Measurements from ENCODE around the gene NFYB.

NFYB gene

DNA sequence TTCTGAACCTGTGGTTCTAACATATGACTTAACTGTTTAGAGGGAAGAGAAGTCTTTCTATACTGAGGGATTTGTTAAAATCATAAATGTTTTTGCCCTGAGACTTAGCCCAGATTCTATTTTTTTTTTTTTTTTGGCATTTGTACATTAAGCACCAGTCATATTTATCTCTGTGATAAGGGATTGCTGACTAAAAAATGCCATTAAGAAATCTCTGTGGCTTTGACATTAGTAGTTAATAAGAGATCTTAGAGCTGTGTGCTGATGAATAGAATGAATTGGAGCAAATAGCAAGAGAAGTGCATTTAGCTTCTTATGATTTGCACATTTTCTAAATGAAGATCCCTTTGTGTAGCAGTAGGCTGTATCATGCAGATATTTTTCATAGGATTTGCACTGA, 32.5 kb downstream of the NFYB start:
- no peak for DNase-seq (ENCODE audit: low read depth)
- no peak overlapping the region for H3K4me3 ChIP-seq (ENCODE audit: low read depth, low read length)
- no peak for TF ChIP-seq CTCF (conservative IDR thresholded peaks at IDR 0.05; ENCODE audit: low read depth, low read length)

GRCh38 chr12:104097954-104098353, 40.1 kb downstream of the NFYB start:
- no peak overlapping the region for H3K4me3 ChIP-seq (ENCODE audit: low read depth, low read length)
- DNase-seq (ENCODE audit: low read depth): no peak
- TF ChIP-seq CTCF (conservative IDR thresholded peaks at IDR 0.05; ENCODE audit: low read depth, low read length): no peak

GRCh38 chr12:104095289-104095688, 42.7 kb downstream of the NFYB start:
- no peak for DNase-seq (ENCODE audit: low read depth)
- TF ChIP-seq CTCF (conservative IDR thresholded peaks at IDR 0.05; ENCODE audit: low read depth, low read length): no peak
- no peak overlapping the region for H3K4me3 ChIP-seq (ENCODE audit: low read depth, low read length)

GRCh38 chr12:104094284-104094683, 43.7 kb downstream of the NFYB start:
- peak; percentile 60 for DNase-seq (ENCODE audit: low read depth)
- no peak overlapping the region for H3K4me3 ChIP-seq (ENCODE audit: low read depth, low read length)
- TF ChIP-seq CTCF (conservative IDR thresholded peaks at IDR 0.05; ENCODE audit: low read depth, low read length): no peak

DNA sequence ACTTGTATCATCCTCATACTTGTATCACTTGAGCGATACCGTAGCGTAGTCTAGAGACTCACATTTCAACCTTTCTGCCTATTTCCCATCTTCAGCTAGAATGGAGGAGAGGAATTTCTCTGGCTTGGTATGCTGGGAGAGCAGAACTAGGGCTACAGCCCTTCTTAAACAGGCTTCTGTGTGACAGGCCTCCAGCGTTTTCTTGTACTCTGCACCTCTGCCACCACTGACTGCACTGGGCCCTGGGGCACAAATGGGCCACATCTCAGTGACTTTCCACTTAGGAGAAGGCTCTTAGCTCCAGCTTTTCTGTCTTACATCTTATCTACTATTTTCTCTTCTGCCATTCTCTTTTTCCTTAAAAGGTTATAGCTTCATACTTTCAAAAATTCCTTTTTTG, 46.9 kb downstream of the NFYB start:
- TF ChIP-seq CTCF (conservative IDR thresholded peaks at IDR 0.05; ENCODE audit: low read depth, low read length): no peak
- H3K4me3 ChIP-seq (ENCODE audit: low read depth, low read length): no peak overlapping the region
- no peak for DNase-seq (ENCODE audit: low read depth)

GRCh38 chr12:104090685-104091084, 47.3 kb downstream of the NFYB start:
- DNase-seq (ENCODE audit: low read depth): no peak
- TF ChIP-seq CTCF (conservative IDR thresholded peaks at IDR 0.05; ENCODE audit: low read depth, low read length): no peak
- H3K4me3 ChIP-seq (ENCODE audit: low read depth, low read length): no peak overlapping the region

GRCh38 chr12:104083769-104084475, 54.1 kb downstream of the NFYB start:
- H3K4me3 ChIP-seq (ENCODE audit: low read depth, low read length): no peak overlapping the region
- DNase-seq (ENCODE audit: low read depth): no peak
- no peak for TF ChIP-seq CTCF (conservative IDR thresholded peaks at IDR 0.05; ENCODE audit: low read depth, low read length)
